Right atrium auricular region (tissue), 2 donors: ENCODE results near the gene PDE4B. TPM values are rescaled to one million over a fixed set of nuclear protein-coding genes. Genes with fewer than 3 reads are reported as not detected.
A peak's percentile ranks its signal among the peaks of the same experiment; 100 is the strongest.

Experiments used
- DNase-seq: peaks from one replicate; pipeline ENCODE4 v3.0.0-alpha.2; 2019; ENCODE audit warnings: low spot score
- H3K27ac ChIP-seq, 2 donors: fragments of 200-600 bp; sonication (generic); 1 replicate in 1 of 2; 2 replicates in 1 of 2; pipeline ENCODE4 v1.5.1; 2016 to 2019
- H3K27me3 ChIP-seq, 2 donors: fragments of 200-600 bp; sonication (generic); one replicate each; pipeline versions ENCODE4 v1.5.1 to v1.6.0; 2017 to 2019
- H3K36me3 ChIP-seq: fragments of 200-600 bp; sonication (generic); one replicate; pipeline ENCODE4 v1.5.1; 2016
- H3K4me1 ChIP-seq, 2 donors: fragments of 200-600 bp; sonication (generic); one replicate each; pipeline versions ENCODE4 v1.5.1 to v1.6.0; 2017 to 2019
- H3K4me3 ChIP-seq, 2 donors: fragments of 200-600 bp; sonication (generic); 1 replicate in 1 of 2; 2 replicates in 1 of 2; pipeline ENCODE4 v1.5.1; 2017 to 2019; ENCODE audit warnings: mild to moderate bottlenecking in 1 of 2, moderate library complexity in 1 of 2
- H3K9me3 ChIP-seq, 2 donors: fragments of 200-600 bp; sonication (generic); one replicate each; pipeline ENCODE4 v1.5.1; 2019
- CTCF ChIP-seq, 2 donors: fragments of 200-600 bp; sonication (generic); IDR thresholded peaks; one replicate each; pipeline ENCODE4 v1.5.1; 2019; ENCODE audit warnings: antibody characterized with exemption in 2 of 2
- total RNA-seq, 2 donors: library from RNA; depleted of rRNA; stranded (reverse); fragments of >200 nt; gene quantifications; one replicate each; pipeline ENCODE4 v1.1.0, GENCODE V29; 2016

PDE4B gene
- total RNA-seq, 2 donors from 2014 or later = 16.0 to 27.7 TPM

GRCh38 chr1:66355756-66356155, 563.1 kb downstream of the PDE4B start:
- no peak overlapping the region for H3K27ac ChIP-seq
- no peak for TF ChIP-seq CTCF (IDR thresholded peaks at IDR 0.05)
- H3K36me3 ChIP-seq = no peaks in the 10 kb centered on the region
- DNase-seq = no peak
- no peak overlapping the region for H3K4me3 ChIP-seq
- no peaks in the 10 kb centered on the region for H3K27me3 ChIP-seq
- H3K9me3 ChIP-seq = no peaks in the 10 kb centered on the region
- peaks cover 0 to 80% of the 10 kb centered on the region in 2 donors for H3K4me1 ChIP-seq

GRCh38 chr1:66356605-66357004, 563.9 kb downstream of the PDE4B start:
- TF ChIP-seq CTCF (IDR thresholded peaks at IDR 0.05) = no peak

GRCh38 chr1:66357021-66357420, 564.3 kb downstream of the PDE4B start:
- no peak for TF ChIP-seq CTCF (IDR thresholded peaks at IDR 0.05)
- Histone ChIP-seq H3K27me3 (no peaks in the 10 kb centered on the region), H3K36me3 (peaks cover 8% of the 10 kb centered on the region), H3K4me3 (no peak overlapping the region), H3K4me1 (peaks cover 0 to 67% of the 10 kb centered on the region in 2 donors), H3K27ac (no peak overlapping the region), H3K9me3 (no peaks in the 10 kb centered on the region)
- DNase-seq = no peak

More at GRCh38 chr1:66356605-66357004, 563.9 kb downstream of the PDE4B start:
- Histone ChIP-seq H3K36me3 (peaks cover 3% of the 10 kb centered on the region), H3K9me3 (no peaks in the 10 kb centered on the region), H3K4me1 (peaks cover 0 to 72% of the 10 kb centered on the region in 2 donors), H3K27me3 (no peaks in the 10 kb centered on the region), H3K4me3 (no peak overlapping the region), H3K27ac (no peak overlapping the region)
- no peak for DNase-seq

GRCh38 chr1:66357478-66358197, 564.9 kb downstream of the PDE4B start:
- Histone ChIP-seq H3K36me3 (peaks cover 14% of the 10 kb centered on the region), H3K27me3 (no peaks in the 10 kb centered on the region), H3K4me3 (no peak overlapping the region), H3K9me3 (no peaks in the 10 kb centered on the region), H3K4me1 (peaks cover 0 to 61% of the 10 kb centered on the region in 2 donors), H3K27ac (no peak overlapping the region)
- no peak for TF ChIP-seq CTCF (IDR thresholded peaks at IDR 0.05)
- no peak for DNase-seq

- Histone ChIP-seq H3K9me3 (no peaks in the 10 kb centered on the region), H3K36me3 (peaks cover 30% of the 10 kb centered on the region), H3K27me3 (no peaks in the 10 kb centered on the region), H3K4me3 (no peak overlapping the region), H3K4me1 (peaks cover 0 to 45% of the 10 kb centered on the region in 2 donors), H3K27ac (peak overlapping the region; percentile 19 to 36)
- no peak for DNase-seq
- TF ChIP-seq CTCF (IDR thresholded peaks at IDR 0.05) = no peak
These were observed 566.6 kb downstream of the PDE4B start for GRCh38 chr1:66359269-66359668.

GRCh38 chr1:66359815-66360214, 567.1 kb downstream of the PDE4B start:
- Histone ChIP-seq H3K36me3 (peaks cover 36% of the 10 kb centered on the region), H3K4me1 (peaks cover 0 to 39% of the 10 kb centered on the region in 2 donors), H3K4me3 (no peak overlapping the region), H3K27me3 (no peaks in the 10 kb centered on the region), H3K27ac (peak overlapping the region; percentile 19 to 36), H3K9me3 (no peaks in the 10 kb centered on the region)
- TF ChIP-seq CTCF (IDR thresholded peaks at IDR 0.05) = no peak
- no peak for DNase-seq
